DMS153 treated with DMSO at 0.1 percent for 48 hours (cell line): ENCODE measurements around the gene ALPG.
"Not testable (repeated sequence)": the region's sequence is repeated elsewhere in the genome, so short reads cannot be mapped to it uniquely, and the experiment has no call there.

ENCODE experiments used
- DNase-seq: peaks from one replicate; lab custom pipeline; 2025; ENCODE audit not compliant: unreplicated experiment; lab: John Stamatoyannopoulos, UW

ALPG gene

GRCh38 chr2:232406556-232407310 lies at the start of gene ALPG:
Gene ALPG, plus strand, starts transcription at chr2:232406844. Its CDS starts 51 bp downstream, at chr2:232406895.
- no peak for DNase-seq

DNA sequence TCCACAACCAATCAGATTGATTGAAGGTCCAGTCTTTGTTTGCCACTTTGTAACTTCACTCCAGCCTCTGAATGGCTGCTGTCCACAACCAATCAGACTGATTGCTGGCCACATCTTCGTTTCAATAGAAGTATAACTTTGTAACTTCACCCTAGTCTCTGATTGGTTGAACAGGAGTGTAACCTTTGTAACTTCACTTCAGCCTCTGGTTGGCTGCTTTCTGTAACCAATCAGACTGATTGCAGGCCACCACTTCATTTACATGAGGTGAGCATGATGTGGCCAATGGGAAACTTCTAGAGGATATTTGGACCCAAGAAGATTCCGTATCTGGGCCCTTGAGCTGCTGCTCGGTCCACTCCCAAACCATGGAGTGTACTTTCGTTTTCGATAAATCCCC lies 45.0 kb upstream of the ALPG start:
- DNase-seq, result no peak

DNA sequence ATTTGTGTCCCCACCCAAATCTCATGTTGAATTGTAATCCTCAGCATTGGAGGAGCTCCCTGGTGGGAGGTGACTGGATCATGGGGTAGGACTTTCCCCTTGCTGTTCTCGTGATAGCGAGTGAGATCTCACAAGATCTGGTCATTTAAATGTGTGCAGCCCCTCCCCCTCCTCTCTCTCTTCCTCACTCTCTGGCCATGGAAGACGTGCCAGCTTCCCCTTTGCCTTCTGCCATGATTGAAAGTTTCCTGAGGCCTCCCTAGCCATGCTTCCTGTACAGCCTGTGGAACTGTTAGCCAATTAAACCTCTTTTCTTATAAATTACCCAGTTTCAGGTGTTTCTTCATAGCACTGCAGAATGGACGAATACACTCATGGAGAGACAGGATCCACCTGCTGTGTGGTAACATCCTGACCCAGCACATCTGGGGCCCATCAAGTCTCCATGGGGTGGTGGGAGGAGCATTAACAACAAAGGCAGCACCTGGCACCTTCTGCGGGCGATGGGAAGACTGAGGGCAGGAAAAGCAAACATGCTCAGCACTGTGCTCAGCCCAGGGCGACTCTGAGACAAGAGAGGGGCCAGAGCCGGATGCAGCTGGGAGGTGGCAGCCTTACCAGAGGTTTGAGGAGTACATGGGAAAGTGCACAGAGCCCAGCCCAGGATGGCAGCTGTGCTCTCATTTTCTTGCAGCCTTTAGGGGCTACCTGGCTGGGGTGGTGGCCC lies 44.3 kb upstream of the ALPG start:
- no peak for DNase-seq

- DNase-seq, result not testable (repeated sequence)
These were observed 43.4 kb upstream of the ALPG start for GRCh38 chr2:232363064-232363783.

- DNase-seq, result no peak
These were observed 42.6 kb upstream of the ALPG start for GRCh38 chr2:232363784-232364615.

- DNase-seq, result not testable (repeated sequence)
These were observed 41.6 kb upstream of the ALPG start for GRCh38 chr2:232364806-232365594.

GRCh38 chr2:232365621-232366321 lies 40.9 kb upstream of the ALPG start:
- DNase-seq, result no peak

GRCh38 chr2:232366461-232366860 lies 40.2 kb upstream of the ALPG start:
- not testable (repeated sequence) for DNase-seq

- DNase-seq, result no peak
These were observed 39.6 kb upstream of the ALPG start for GRCh38 chr2:232367016-232367415.

GRCh38 chr2:232367591-232368233 lies 38.9 kb upstream of the ALPG start:
- no peak for DNase-seq

DNA sequence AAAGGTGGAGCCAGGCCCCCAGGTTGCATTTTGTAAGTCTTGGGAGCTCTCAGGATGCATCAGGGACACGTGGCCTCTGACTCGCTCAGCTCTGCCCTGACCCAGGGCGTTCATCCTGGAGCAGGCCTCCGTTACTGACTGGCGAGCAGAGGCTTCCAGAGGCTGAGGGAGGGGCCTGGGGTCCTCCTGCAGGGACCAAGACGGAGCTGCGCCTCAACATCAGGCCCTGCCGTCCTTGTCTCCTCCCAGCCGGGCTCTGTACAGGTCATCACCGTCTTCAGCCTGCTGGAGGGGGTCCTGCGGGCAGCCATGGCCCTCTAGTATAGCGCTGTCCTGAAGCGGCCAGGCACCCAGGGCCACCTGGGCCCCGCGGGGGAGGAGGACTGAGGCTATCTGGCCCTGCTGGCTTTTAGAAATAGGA lies 38.3 kb upstream of the ALPG start:
- no peak for DNase-seq

- no peak for DNase-seq
These were observed 37.3 kb upstream of the ALPG start for GRCh38 chr2:232369126-232369951.

DNA sequence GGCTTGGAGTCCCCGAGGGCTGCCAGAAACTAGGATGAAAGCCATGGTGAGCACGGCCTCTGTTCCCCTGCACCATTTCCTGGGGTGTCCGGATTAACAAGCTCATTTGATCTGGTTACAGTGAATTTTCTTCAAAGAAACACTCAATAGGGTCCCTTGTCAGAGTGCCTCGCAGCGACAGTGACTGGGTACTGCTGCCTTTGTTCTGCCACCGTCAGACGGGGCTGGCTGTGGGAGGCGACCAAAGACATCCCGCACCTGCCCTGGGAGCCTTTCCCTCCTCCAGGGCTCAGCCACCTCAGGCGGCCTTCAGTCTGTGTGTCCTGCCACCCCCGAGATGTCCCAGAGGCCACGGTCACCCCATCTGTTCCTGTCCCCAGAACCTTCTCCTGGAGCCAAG lies 36.6 kb upstream of the ALPG start:
- DNase-seq, result not testable (repeated sequence)

- no peak for DNase-seq
These were observed 34.1 kb upstream of the ALPG start for GRCh38 chr2:232372231-232373208.

DNA sequence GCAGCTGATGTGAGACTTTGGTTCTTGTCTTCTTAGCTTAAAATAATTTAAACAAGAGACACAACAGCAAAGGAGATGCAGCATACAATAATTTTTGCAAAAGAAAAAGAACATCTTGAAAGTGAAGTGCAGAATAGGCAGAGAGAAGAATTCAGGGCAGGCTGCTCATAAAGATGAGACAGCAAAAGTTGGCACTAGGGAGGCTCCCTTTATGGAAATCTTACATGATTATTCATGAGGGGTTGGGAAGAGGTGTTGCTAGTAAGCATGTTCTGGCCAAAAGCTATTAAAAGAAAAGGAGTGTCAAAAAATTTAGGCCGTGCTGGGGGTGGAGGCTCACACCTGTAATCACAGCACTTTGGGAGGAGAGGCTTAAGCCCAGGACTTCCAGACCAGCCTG lies 32.3 kb upstream of the ALPG start:
- DNase-seq, result no peak

GRCh38 chr2:232375164-232375563 lies 31.5 kb upstream of the ALPG start:
- DNase-seq, result no peak

GRCh38 chr2:232376260-232376659 lies 30.4 kb upstream of the ALPG start:
- no peak for DNase-seq
